ENCODE data around the gene SUPT5H. TPM values are rescaled to one million over a fixed set of nuclear protein-coding genes. Genes with fewer than 3 reads are reported as not detected.

Gene SUPT5H
- total and polyA plus RNA-seq, 2 of the 13 experiments (the other 11 are each of a cell fraction or from before 2014, with no cell fraction given), result 48.2 to 51.7 TPM

- TF ChIP-seq HNF4G (IDR thresholded peaks at IDR 0.05; ENCODE audit: borderline replicate concordance, low read depth, low read length), result peak; percentile 38; the same call in 1 of the 2 replicates
- no peak for TF ChIP-seq HNF4G (CRISPR knock-in tag; IDR thresholded peaks at IDR 0.05; ENCODE audit: borderline replicate concordance, low read depth)
- peak; percentile 83; the same call in 1 of the 2 replicates for TF ChIP-seq RCOR2 (CRISPR knock-in tag; IDR thresholded peaks at IDR 0.05)
- peak; percentile 81 for TF ChIP-seq ZMYM2 (CRISPR knock-in tag; IDR thresholded peaks at IDR 0.05)
- no peak for TF ChIP-seq AKAP8 (CRISPR knock-in tag; IDR thresholded peaks at IDR 0.05)
- no peak for TF ChIP-seq U2AF2 (IDR thresholded peaks at IDR 0.05; ENCODE audit: low read depth, low read length)
- peak; percentile 60 for TF ChIP-seq E2F5 (CRISPR knock-in tag; conservative IDR thresholded peaks at IDR 0.05)
- TF ChIP-seq, protein P1, sequence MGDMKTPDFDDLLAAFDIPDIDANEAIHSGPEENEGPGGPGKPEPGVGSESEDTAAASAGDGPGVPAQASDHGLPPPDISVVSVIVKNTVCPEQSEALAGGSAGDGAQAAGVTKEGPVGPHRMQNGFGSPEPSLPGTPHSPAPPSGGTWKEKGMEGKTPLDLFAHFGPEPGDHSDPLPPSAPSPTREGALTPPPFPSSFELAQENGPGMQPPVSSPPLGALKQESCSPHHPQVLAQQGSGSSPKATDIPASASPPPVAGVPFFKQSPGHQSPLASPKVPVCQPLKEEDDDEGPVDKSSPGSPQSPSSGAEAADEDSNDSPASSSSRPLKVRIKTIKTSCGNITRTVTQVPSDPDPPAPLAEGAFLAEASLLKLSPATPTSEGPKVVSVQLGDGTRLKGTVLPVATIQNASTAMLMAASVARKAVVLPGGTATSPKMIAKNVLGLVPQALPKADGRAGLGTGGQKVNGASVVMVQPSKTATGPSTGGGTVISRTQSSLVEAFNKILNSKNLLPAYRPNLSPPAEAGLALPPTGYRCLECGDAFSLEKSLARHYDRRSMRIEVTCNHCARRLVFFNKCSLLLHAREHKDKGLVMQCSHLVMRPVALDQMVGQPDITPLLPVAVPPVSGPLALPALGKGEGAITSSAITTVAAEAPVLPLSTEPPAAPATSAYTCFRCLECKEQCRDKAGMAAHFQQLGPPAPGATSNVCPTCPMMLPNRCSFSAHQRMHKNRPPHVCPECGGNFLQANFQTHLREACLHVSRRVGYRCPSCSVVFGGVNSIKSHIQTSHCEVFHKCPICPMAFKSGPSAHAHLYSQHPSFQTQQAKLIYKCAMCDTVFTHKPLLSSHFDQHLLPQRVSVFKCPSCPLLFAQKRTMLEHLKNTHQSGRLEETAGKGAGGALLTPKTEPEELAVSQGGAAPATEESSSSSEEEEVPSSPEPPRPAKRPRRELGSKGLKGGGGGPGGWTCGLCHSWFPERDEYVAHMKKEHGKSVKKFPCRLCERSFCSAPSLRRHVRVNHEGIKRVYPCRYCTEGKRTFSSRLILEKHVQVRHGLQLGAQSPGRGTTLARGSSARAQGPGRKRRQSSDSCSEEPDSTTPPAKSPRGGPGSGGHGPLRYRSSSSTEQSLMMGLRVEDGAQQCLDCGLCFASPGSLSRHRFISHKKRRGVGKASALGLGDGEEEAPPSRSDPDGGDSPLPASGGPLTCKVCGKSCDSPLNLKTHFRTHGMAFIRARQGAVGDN (CRISPR knock-in tag; IDR thresholded peaks at IDR 0.05), result peak; percentile 77
- TF ChIP-seq CREM (IDR thresholded peaks at IDR 0.05), result peak; percentile 68
- no peak for TF ChIP-seq CREM (CRISPR knock-in tag; IDR thresholded peaks at IDR 0.05)
- no peak for TF ChIP-seq NONO (IDR thresholded peaks at IDR 0.05)
- peak; percentile 81 for TF ChIP-seq NONO (CRISPR knock-in tag; conservative IDR thresholded peaks at IDR 0.05)
- TF ChIP-seq ZNF580 (CRISPR knock-in tag; IDR thresholded peaks at IDR 0.05; ENCODE audit: borderline replicate concordance, low read depth), result peak; percentile 77; the same call in 1 of the 2 replicates
- TF ChIP-seq RAD51 (IDR thresholded peaks at IDR 0.05; ENCODE audit: borderline replicate concordance), result peak; percentile 86
- TF ChIP-seq MYC (CRISPR knock-in tag; IDR thresholded peaks at IDR 0.05; ENCODE audit: borderline replicate concordance), result peak; percentile 63
- no peak for TF ChIP-seq ZNF460 (CRISPR knock-in tag; IDR thresholded peaks at IDR 0.05; ENCODE audit: borderline replicate concordance)
- peak; percentile 36; the same call in 1 of the 2 replicates for TF ChIP-seq PRDM10 (CRISPR knock-in tag; IDR thresholded peaks at IDR 0.05; ENCODE audit: low read depth)
- no peak for TF ChIP-seq ZBTB38 (CRISPR knock-in tag; IDR thresholded peaks at IDR 0.05)
- peak; percentile 26 for TF ChIP-seq TBL1XR1 (IDR thresholded peaks at IDR 0.05; ENCODE audit: borderline replicate concordance, low read length, partially characterized antibody)
- TF ChIP-seq ATF5 (CRISPR knock-in tag; IDR thresholded peaks at IDR 0.05; ENCODE audit: low read depth), result 0 out of 2 replicates have a peak, but pooled peaks have one; percentile 76
Measured at GRCh38 chr19:39412100-39412866, 33.1 kb upstream of the SUPT5H start, which contains the start of gene PLEKHG2 (continued).
